ENCODE data around the gene FAM184B.
"Not testable (repeated sequence)": the region's sequence is repeated elsewhere in the genome, so short reads cannot be mapped to it uniquely, and the experiment has no call there.

The FAM184B gene

GRCh38 chr4:17681281-17682221 is 99.9 kb downstream of the FAM184B start:
- no peak for FAIRE-seq

GRCh38 chr4:17680559-17681280 is 100.7 kb downstream of the FAM184B start:
- no peak for FAIRE-seq

GRCh38 chr4:17670423-17670822 is 111.0 kb downstream of the FAM184B start:
- FAIRE-seq = no peak

GRCh38 chr4:17667653-17668201 is 113.7 kb downstream of the FAM184B start:
- FAIRE-seq = no peak

- FAIRE-seq = no peak
These were observed 114.2 kb downstream of the FAM184B start for GRCh38 chr4:17667253-17667652.

- no peak for FAIRE-seq
These were observed 115.6 kb downstream of the FAM184B start for GRCh38 chr4:17665852-17666251.

GRCh38 chr4:17665346-17665745 is 116.1 kb downstream of the FAM184B start:
- FAIRE-seq = no peak

GRCh38 chr4:17664755-17665154 is 116.7 kb downstream of the FAM184B start:
- no peak for FAIRE-seq

GRCh38 chr4:17662694-17663093 is 118.7 kb downstream of the FAM184B start:
- FAIRE-seq = no peak

GRCh38 chr4:17659196-17659595 is 122.2 kb downstream of the FAM184B start:
- not testable (repeated sequence) for FAIRE-seq

- no peak for FAIRE-seq
These were observed 123.6 kb downstream of the FAM184B start for GRCh38 chr4:17657849-17658248.

- no peak for FAIRE-seq
These were observed 124.3 kb downstream of the FAM184B start for GRCh38 chr4:17657090-17657489.

- no peak for FAIRE-seq
These were observed 126.7 kb downstream of the FAM184B start for GRCh38 chr4:17654701-17655100.

- no peak for FAIRE-seq
These were observed 131.0 kb downstream of the FAM184B start for GRCh38 chr4:17650406-17650805.

- no peak for FAIRE-seq
These were observed 133.5 kb downstream of the FAM184B start for GRCh38 chr4:17647927-17648326.

GRCh38 chr4:17647176-17647806 is 134.1 kb downstream of the FAM184B start:
- no peak for FAIRE-seq

- FAIRE-seq = no peak
These were observed 134.7 kb downstream of the FAM184B start for GRCh38 chr4:17646693-17647092.

GRCh38 chr4:17642398-17642783 is 139.0 kb downstream of the FAM184B start:
- no peak for FAIRE-seq

- no peak for FAIRE-seq
These were observed 142.3 kb downstream of the FAM184B start for GRCh38 chr4:17639136-17639535.

GRCh38 chr4:17636696-17637622 is 144.5 kb downstream of the FAM184B start:
- no peak for FAIRE-seq

- no peak for FAIRE-seq
These were observed 145.1 kb downstream of the FAM184B start for GRCh38 chr4:17636341-17636695.

- FAIRE-seq = no peak
These were observed 146.4 kb downstream of the FAM184B start for GRCh38 chr4:17635056-17635455.
